ENCODE measurements around the gene TRIM66. TPM values are rescaled to one million over a fixed set of nuclear protein-coding genes. Genes with fewer than 3 reads are reported as not detected.
A peak's percentile ranks its signal among the peaks of the same experiment; 100 is the strongest.

TRIM66 gene
- total and polyA plus RNA-seq, 2 experiments from 2014 or later: 1.4 to 4.7 TPM

- no peak for DNase-seq (ENCODE audit: low spot score)
- no peaks in the 10 kb centered on the region for H3K4me1 ChIP-seq (ENCODE audit: insufficient read depth)
- no peaks in the 10 kb centered on the region for H4K20me1 ChIP-seq (ENCODE audit: insufficient read depth, poor library complexity, severe bottlenecking)
- no peak overlapping the region for H3K27ac ChIP-seq
- no peaks in the 10 kb centered on the region for H3K27me3 ChIP-seq
- no peaks in the 10 kb centered on the region for H3K36me3 ChIP-seq (replicated peaks; ENCODE audit: insufficient read depth, low read depth)
- TF ChIP-seq EZH2phosphoT487 (IDR thresholded peaks at IDR 0.05; ENCODE audit: low read depth, severe bottlenecking, unreplicated experiment) (no peak), EZH2 (IDR thresholded peaks at IDR 0.05; ENCODE audit: borderline replicate concordance) (no peak), CTCF (IDR thresholded peaks at IDR 0.05; ENCODE audit: poor library complexity) (no peak)
- H3K9me2 ChIP-seq (replicated peaks; ENCODE audit: insufficient read depth): no peaks in the 10 kb centered on the region
- no peak overlapping the region for H2AFZ ChIP-seq
- no peaks in the 10 kb centered on the region for H3K9me3 ChIP-seq (ENCODE audit: low read depth)
- 86% methylated on average over 5 of the region's 5 CpGs for WGBS (ENCODE audit: low lambda C conversion rate, missing lambda C conversion rate)
- H3K79me2 ChIP-seq: no peaks in the 10 kb centered on the region
- no peak overlapping the region for H3K4me3 ChIP-seq
- no peak overlapping the region for H3K4me2 ChIP-seq
Measured at GRCh38 chr11:8612522-8612921, 69.9 kb downstream of the TRIM66 start.

- TF ChIP-seq CTCF (IDR thresholded peaks at IDR 0.05; ENCODE audit: poor library complexity) (no peak), EZH2 (IDR thresholded peaks at IDR 0.05; ENCODE audit: borderline replicate concordance) (no peak), EZH2phosphoT487 (IDR thresholded peaks at IDR 0.05; ENCODE audit: low read depth, severe bottlenecking, unreplicated experiment) (no peak)
- H3K27ac ChIP-seq: no peak overlapping the region
- peak; percentile 38 for DNase-seq (ENCODE audit: low spot score)
- H3K4me2 ChIP-seq: no peak overlapping the region
- no peaks in the 10 kb centered on the region for H3K9me3 ChIP-seq (ENCODE audit: low read depth)
- no peaks in the 10 kb centered on the region for H4K20me1 ChIP-seq (ENCODE audit: insufficient read depth, poor library complexity, severe bottlenecking)
- H2AFZ ChIP-seq: no peak overlapping the region
- no peaks in the 10 kb centered on the region for H3K27me3 ChIP-seq
- H3K4me1 ChIP-seq (ENCODE audit: insufficient read depth): no peaks in the 10 kb centered on the region
- WGBS (ENCODE audit: low lambda C conversion rate, missing lambda C conversion rate): 58% methylated on average over 7 of the region's 7 CpGs
- H3K79me2 ChIP-seq: no peaks in the 10 kb centered on the region
- no peaks in the 10 kb centered on the region for H3K36me3 ChIP-seq (replicated peaks; ENCODE audit: insufficient read depth, low read depth)
- no peaks in the 10 kb centered on the region for H3K9me2 ChIP-seq (replicated peaks; ENCODE audit: insufficient read depth)
- no peak overlapping the region for H3K4me3 ChIP-seq
Measured at GRCh38 chr11:8610532-8611116, 71.8 kb downstream of the TRIM66 start.

GRCh38 chr11:8608652-8609051 is 73.8 kb downstream of the TRIM66 start:
- Histone ChIP-seq H3K4me2 (no peak overlapping the region), H4K20me1 (ENCODE audit: insufficient read depth, poor library complexity, severe bottlenecking) (no peaks in the 10 kb centered on the region), H3K4me3 (no peak overlapping the region), H3K9me3 (ENCODE audit: low read depth) (no peaks in the 10 kb centered on the region), H3K27ac (no peak overlapping the region), H3K9me2 (replicated peaks; ENCODE audit: insufficient read depth) (no peaks in the 10 kb centered on the region), H3K79me2 (no peaks in the 10 kb centered on the region), H3K4me1 (ENCODE audit: insufficient read depth) (no peaks in the 10 kb centered on the region), H3K36me3 (replicated peaks; ENCODE audit: insufficient read depth, low read depth) (no peaks in the 10 kb centered on the region), H3K27me3 (no peaks in the 10 kb centered on the region), H2AFZ (no peak overlapping the region)
- 86% methylated on average over 1 of the region's 1 CpG for WGBS (ENCODE audit: low lambda C conversion rate, missing lambda C conversion rate)
- TF ChIP-seq EZH2phosphoT487 (IDR thresholded peaks at IDR 0.05; ENCODE audit: low read depth, severe bottlenecking, unreplicated experiment) (no peak), EZH2 (IDR thresholded peaks at IDR 0.05; ENCODE audit: borderline replicate concordance) (no peak), CTCF (IDR thresholded peaks at IDR 0.05; ENCODE audit: poor library complexity) (no peak)
- no peak for DNase-seq (ENCODE audit: low spot score)

Data from hepatocyte (in vitro differentiated cells).